Inferior parietal cortex (tissue), 1 donor: ENCODE data around the gene PBX1.
A peak's percentile ranks its signal among the peaks of the same experiment; 100 is the strongest.
"Not testable (repeated sequence)": the region's sequence is repeated elsewhere in the genome, so short reads cannot be mapped to it uniquely, and the experiment has no call there.

ENCODE experiments used
- DNase-seq: peaks from one replicate; pipeline ENCODE4 v3.0.0-alpha.2; 2016; ENCODE audit errors: extremely low spot score

PBX1 gene

GRCh38 chr1:164558461-164559341, at the start of gene PBX1:
Gene PBX1 (plus strand): TSS chr1:164559184.
- peak; percentile 93 for DNase-seq

- no peak for DNase-seq
Observed at GRCh38 chr1:164510435-164510834, 48.5 kb upstream of the PBX1 start.

GRCh38 chr1:164511001-164511705, 47.8 kb upstream of the PBX1 start:
- DNase-seq: no peak

- no peak for DNase-seq
Observed at GRCh38 chr1:164515231-164515630, 43.8 kb upstream of the PBX1 start.

GRCh38 chr1:164515711-164516331, 43.2 kb upstream of the PBX1 start:
- DNase-seq: no peak

- DNase-seq: no peak
Observed at GRCh38 chr1:164516591-164516990, 42.4 kb upstream of the PBX1 start.

GRCh38 chr1:164518692-164519332, 40.2 kb upstream of the PBX1 start:
- no peak for DNase-seq

GRCh38 chr1:164519426-164519825, 39.6 kb upstream of the PBX1 start:
- DNase-seq: no peak

- DNase-seq: no peak
Observed at GRCh38 chr1:164524810-164525209, 34.2 kb upstream of the PBX1 start.

- DNase-seq: no peak
Observed at GRCh38 chr1:164534863-164535610, 23.9 kb upstream of the PBX1 start.

- DNase-seq: not testable (repeated sequence)
Observed at GRCh38 chr1:164552463-164552988, 6.5 kb upstream of the PBX1 start.

- no peak for DNase-seq
Observed at GRCh38 chr1:164557270-164557669, 1.7 kb upstream of the PBX1 start.

- DNase-seq: no peak
Observed at GRCh38 chr1:164559342-164560051, 513 bp downstream of the PBX1 start.

GRCh38 chr1:164560121-164560541, 1.1 kb downstream of the PBX1 start:
- no peak for DNase-seq

- no peak for DNase-seq
Observed at GRCh38 chr1:164560556-164560955, 1.6 kb downstream of the PBX1 start.

GRCh38 chr1:164561007-164561406, 2.0 kb downstream of the PBX1 start:
- no peak for DNase-seq

- no peak for DNase-seq
Observed at GRCh38 chr1:164561472-164561871, 2.5 kb downstream of the PBX1 start.

- DNase-seq: no peak
Observed at GRCh38 chr1:164562061-164562460, 3.1 kb downstream of the PBX1 start.

- no peak for DNase-seq
Observed at GRCh38 chr1:164562511-164562910, 3.5 kb downstream of the PBX1 start.

GRCh38 chr1:164562947-164563520, 4.0 kb downstream of the PBX1 start:
- no peak for DNase-seq
